Measurements from ENCODE around the gene TLCD2.
"Not testable (repeated sequence)": the region's sequence is repeated elsewhere in the genome, so short reads cannot be mapped to it uniquely, and the experiment has no call there.

DNA sequence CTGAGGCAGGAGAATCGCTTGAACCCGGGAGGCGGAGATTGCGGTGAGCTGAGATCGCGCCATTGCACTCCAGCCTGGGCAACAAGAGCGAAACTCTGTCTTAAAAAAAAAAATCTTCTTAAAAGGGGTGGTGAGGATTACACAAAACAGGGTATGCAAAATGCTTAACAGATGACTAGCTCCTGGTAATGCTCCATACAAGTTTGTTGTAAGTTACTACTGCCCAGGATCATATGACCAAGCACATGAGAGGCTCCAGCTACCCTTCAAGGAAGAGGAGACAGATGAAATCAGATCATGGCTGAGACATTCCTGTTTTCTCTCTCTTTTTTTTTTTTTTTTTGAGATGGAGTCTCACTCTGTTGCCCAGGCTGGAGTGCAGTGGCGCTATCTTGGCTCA lies 11.8 kb upstream of the TLCD2 start:
- TF ChIP-seq, protein P1, sequence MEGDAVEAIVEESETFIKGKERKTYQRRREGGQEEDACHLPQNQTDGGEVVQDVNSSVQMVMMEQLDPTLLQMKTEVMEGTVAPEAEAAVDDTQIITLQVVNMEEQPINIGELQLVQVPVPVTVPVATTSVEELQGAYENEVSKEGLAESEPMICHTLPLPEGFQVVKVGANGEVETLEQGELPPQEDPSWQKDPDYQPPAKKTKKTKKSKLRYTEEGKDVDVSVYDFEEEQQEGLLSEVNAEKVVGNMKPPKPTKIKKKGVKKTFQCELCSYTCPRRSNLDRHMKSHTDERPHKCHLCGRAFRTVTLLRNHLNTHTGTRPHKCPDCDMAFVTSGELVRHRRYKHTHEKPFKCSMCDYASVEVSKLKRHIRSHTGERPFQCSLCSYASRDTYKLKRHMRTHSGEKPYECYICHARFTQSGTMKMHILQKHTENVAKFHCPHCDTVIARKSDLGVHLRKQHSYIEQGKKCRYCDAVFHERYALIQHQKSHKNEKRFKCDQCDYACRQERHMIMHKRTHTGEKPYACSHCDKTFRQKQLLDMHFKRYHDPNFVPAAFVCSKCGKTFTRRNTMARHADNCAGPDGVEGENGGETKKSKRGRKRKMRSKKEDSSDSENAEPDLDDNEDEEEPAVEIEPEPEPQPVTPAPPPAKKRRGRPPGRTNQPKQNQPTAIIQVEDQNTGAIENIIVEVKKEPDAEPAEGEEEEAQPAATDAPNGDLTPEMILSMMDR (conservative IDR thresholded peaks at IDR 0.05 in 1 of 2, IDR thresholded peaks at IDR 0.05 in 1 of 2; ENCODE audit: extremely low read depth in 1 of 2, insufficient read depth in 1 of 2, low read depth in 1 of 2, low read length in 2 of 2), result not testable (repeated sequence)
- not testable (repeated sequence) for TF ChIP-seq EZH2 (IDR thresholded peaks at IDR 0.05; ENCODE audit: borderline replicate concordance, low read length)
